KBM-7 (cell line): Measurements from ENCODE around the gene ITGA7.
A peak's percentile ranks its signal among the peaks of the same experiment; 100 is the strongest.

ENCODE experiments used
- DNase-seq: peaks from one replicate; pipeline ENCODE4 v3.0.0-alpha.2; 2015
- in situ Hi-C: fragments of 300-500 bp; cut with MboI; formaldehyde crosslinking; loops from 2 replicates; pipeline ENCODE4 v1.14.3; 2020; ENCODE audit warnings: low sequenced_read_pairs, low pct_unique_long_range_greater_than_20kb, mixed read lengths

ITGA7 gene, protein sequence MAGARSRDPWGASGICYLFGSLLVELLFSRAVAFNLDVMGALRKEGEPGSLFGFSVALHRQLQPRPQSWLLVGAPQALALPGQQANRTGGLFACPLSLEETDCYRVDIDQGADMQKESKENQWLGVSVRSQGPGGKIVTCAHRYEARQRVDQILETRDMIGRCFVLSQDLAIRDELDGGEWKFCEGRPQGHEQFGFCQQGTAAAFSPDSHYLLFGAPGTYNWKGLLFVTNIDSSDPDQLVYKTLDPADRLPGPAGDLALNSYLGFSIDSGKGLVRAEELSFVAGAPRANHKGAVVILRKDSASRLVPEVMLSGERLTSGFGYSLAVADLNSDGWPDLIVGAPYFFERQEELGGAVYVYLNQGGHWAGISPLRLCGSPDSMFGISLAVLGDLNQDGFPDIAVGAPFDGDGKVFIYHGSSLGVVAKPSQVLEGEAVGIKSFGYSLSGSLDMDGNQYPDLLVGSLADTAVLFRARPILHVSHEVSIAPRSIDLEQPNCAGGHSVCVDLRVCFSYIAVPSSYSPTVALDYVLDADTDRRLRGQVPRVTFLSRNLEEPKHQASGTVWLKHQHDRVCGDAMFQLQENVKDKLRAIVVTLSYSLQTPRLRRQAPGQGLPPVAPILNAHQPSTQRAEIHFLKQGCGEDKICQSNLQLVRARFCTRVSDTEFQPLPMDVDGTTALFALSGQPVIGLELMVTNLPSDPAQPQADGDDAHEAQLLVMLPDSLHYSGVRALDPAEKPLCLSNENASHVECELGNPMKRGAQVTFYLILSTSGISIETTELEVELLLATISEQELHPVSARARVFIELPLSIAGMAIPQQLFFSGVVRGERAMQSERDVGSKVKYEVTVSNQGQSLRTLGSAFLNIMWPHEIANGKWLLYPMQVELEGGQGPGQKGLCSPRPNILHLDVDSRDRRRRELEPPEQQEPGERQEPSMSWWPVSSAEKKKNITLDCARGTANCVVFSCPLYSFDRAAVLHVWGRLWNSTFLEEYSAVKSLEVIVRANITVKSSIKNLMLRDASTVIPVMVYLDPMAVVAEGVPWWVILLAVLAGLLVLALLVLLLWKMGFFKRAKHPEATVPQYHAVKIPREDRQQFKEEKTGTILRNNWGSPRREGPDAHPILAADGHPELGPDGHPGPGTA

DNA sequence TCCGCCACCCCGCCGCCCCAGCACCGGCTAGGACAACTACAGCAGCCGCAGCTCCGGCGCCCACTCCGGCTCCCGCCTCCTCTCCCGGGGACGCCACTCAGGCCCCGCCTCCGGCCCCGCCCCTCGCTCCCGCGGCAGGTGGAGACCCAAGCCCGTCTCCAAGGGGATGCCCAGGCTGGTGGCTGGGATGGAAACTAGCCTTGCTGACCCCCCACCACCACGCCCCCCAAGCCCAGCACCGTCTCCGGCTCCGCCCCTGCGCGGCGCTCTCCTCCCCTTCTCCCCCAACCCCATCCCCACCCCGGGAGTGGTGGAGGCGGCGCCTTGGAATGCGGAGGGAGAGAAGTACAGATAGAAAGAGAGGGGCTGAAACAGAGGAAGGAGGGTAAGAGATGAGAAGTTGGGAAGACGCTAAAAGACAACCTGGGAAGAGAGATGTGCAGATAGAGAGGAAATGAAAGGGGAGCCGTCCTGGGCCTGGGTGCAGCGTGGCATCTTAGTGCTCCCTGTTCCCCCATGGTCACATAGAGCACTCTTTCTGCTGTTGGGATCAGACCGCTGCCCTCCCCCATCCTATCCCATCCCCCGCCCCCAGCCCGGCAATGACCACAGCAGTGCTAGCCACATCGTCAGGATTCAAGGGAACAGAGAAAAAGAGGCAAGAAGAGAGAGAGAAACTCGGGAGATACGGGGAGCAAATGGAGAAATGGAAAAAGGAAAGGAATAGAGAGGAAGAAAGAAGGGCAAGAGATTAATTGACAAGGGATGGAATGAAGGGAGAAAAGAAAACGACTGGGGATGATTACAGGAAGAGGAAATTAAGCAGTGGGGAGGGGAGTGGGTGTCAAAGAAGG is at the start of gene ITGA7:
ITGA7 (minus strand) TSS at position 64 of the 854 bp plus-strand sequence. CDS start 222 bp downstream, outside the sequence.
- in situ Hi-C loops, result no loop called here

DNA sequence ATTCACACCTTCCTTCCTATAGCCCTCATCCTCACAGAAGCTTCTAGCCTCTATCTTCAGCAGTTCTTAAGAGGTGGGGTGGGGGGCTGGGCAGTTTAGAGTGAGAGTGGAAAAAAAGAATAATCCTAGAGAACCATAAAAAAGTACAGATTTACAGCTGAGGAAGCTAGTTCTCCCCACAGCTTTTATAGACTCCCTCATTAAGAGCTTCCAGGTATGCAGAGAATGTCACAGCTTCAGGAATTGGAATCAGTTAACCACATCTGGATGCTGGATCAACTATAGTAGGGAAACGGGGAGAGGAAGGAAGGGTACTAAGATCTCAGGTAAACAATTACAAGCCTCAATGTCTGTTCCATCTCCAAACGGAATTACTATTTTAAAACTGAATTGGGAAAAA is 47.5 kb upstream of the ITGA7 start:
- in situ Hi-C loops, result no loop called here
- no peak for DNase-seq

More for the DNA sequence above, at the start of gene ITGA7:
- peak; percentile 34 for DNase-seq

DNA sequence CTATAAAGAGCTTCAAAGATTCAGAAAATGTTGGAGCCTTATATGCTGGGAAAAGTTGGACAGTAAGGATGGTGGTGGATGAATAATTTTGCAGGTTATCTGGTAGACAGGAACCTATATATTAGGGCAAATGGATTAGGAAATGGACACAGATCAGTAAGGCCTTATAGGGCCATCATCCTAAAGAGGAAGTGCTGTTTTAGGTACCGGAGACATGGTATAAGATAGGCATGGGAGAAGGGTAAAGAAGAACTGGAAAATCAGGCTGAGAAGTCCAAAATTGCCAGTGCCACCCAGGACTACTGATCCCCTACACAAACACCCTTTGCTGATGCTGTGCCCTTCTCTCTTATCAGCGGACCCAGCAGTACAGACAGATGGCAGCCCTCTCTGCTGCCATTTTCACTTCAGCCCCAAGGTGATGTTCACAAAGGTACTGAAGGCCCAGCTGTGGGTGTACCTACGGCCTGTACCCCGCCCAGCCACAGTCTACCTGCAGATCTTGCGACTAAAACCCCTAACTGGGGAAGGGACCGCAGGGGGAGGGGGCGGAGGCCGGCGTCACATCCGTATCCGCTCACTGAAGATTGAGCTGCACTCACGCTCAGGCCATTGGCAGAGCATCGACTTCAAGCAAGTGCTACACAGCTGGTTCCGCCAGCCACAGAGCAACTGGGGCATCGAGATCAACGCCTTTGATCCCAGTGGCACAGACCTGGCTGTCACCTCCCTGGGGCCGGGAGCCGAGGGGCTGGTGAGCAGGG is 40.7 kb upstream of the ITGA7 start:
- no peak for DNase-seq
- in situ Hi-C loops, result no loop called here

DNA sequence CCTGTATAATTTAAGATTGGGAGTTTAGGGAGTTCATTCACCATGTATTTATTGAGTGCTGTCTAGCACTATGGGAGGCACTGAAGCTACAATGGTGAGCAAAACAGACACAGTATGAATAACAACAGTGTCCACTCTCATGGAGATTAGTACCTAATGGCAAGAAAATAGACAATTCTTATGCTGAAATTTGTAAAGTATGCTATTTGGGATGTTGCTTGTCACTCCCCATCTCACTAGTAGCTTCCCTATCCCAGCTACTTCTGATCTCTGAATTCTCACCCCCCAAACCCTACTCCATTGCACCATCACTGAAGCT is 39.2 kb upstream of the ITGA7 start:
- in situ Hi-C loops, result no loop called here
- no peak for DNase-seq

DNA sequence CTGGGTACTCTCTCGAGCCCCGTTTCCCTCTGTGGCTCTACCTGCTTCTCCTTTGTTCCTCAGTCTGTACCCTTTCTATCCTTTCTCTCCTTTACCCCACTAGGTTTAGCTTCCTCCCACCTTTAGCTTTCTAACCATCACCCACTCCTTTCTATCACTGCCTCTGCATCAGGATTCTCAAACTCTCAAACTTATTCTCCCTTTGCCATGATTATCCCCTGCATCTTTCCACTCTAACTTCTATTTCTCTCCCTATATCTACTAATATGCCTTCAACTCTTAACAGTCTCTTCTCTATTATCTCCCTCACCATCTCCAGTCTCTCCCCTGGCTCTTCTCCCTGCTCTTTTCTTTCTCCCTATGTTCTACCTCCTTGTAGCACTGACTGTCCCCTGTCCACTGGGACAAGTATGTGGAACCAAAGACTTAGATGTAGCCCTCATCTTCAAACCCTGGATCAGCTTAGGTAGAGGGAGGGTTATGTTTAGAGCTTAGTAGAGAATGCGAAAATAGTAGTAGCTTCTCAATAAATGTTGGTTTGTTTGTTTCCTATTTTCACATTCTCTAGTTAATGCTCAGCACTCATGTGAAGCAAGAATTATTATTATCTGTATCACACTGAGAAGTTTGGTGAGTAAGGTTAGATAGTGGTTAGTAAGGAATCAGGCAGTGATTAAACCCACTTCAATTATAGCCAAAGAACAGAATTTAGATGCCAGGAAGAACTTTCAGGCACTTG is 38.6 kb upstream of the ITGA7 start:
- in situ Hi-C loops, result no loop called here
- DNase-seq, result no peak

DNA sequence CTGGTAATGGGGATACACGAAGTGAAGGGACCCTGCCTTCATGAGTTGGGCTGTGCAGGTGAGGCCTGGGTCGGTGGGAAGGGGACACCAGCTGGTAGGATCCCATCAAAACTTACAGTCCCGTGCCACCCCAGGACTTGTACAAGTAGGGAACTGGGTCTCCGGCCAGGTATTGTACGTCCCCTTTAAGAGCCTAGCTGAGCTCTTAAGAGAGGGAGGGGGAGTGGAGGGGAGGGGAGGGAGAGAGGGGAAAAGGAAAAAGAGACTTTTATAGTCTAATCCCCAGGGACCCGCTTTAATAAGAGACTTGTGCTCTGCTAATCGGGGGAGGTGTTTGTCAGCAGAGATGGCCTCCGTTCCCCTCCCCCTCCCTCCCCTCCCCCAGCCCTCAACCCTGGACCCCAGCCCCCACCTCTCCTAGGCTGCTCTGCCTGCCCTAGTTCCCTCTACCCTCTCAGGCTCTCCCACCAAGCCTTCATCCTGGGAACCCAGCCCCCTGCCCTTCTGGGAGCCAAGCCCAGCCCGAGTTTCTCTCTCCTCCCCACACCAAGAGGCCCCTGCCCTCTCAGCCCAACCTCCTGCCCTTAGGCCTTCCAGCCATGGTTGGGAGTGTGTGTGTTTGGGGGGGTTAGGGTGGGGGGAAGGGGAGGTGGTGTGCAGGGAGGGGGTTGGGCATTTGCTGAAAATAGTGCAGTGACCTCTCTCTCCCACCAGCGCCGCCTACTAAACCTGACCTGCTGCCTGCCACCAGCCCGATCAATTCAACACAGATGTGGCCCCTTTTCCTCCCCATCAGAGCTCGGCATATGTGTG is 37.9 kb upstream of the ITGA7 start:
- DNase-seq, result peak; percentile 36
- in situ Hi-C loops, result no loop called here

DNA sequence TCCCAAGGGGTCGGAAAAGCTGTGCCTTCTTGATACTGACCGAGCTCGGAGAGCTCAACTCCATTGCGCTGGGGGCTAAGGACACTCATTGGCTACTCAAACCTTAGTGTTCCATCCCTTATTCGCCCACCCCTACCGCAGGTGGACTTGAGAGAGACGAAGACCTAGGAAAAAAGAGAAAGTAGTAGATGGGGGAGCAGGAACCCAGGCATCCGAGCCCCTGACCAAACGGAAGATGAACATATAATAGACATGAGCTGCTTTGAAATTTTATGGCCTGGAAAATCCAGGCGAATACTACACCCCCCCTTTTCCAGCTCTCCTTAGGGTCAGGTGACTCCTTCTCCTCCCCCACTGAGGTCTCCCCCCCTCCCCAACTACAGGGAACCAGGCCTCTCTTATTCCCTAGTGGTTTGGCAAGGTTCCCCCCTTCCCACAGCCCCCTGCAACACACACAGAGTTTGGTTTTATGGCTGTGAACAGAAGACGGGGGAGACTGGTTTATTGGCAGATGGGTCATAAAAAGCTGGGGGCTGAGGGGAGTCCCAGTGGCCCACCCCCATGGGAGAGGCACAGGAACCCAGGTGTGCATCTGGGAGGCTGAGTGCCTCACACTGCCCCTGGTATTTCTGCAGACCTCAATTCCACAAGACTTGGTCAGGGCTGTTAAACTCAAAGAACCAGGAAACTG is 36.8 kb upstream of the ITGA7 start:
- peak; percentile 49 for DNase-seq
- in situ Hi-C loops, result no loop called here

DNA sequence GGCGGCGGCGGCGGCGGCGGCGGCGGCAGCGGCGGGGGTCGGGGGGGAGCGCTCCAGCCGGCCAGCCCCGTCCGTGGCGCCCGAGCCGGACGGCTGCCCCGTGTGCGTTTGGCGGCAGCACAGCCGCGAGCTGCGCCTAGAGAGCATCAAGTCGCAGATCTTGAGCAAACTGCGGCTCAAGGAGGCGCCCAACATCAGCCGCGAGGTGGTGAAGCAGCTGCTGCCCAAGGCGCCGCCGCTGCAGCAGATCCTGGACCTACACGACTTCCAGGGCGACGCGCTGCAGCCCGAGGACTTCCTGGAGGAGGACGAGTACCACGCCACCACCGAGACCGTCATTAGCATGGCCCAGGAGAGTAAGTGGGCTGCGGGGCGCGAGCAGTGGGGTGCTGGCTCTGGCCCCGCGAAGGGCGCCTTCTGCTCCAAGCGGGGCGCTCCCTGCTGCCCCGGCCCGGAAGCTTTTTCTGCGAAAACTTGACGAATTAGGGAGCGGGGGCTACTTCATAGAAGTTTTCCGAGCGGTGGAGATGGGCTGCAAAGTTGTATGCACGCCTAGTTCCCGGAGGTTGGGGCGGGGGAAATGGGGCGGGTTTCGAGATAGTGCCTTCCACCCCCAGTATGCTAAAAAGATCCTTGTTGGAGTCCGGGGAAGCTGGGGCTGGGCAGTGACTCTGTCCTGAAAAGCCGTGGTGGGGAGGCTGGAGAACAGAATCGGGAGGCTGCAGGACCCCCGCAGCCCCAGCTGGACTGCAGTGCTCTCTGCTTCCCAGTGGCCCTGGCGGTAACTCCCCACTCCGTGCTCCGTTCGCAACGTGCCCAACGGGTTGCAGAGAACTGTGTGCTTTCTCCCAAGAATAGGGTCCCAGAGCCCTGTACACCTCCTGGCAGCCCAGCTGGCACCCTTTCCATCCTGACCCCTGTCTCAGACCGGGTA is 36.0 kb upstream of the ITGA7 start:
- DNase-seq, result peak; percentile 56
- in situ Hi-C loops, result no loop called here

DNA sequence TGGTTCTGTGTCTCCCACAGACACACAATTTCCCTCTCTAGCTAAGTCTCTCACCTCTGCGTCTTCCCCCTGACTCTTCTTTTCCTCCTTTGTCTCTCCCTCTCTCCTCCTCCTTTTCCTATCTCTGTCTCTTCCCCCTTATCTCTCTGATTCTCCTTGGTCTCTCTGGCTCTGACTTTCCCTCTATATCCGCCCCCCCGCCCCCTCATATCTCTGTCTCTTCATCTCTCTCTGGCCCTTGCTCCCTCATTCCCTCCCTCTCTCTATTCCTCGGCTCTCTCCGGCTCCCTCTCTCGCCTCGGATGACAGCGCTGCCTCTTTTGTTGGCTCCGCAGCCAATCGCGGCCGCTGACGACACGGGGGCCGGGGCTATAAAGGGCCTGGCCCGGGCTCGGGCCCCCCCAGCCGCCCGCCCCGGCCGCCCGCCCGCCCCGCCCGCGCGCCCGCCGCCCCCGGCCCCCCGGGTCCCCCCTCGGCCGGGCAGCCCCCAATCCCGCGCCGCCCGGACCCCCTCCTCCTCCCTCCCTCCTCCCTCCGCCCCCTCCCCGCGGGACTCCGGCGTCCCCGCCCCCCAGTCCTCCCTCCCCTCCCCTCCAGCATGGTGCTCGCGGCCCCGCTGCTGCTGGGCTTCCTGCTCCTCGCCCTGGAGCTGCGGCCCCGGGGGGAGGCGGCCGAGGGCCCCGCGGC is 35.2 kb upstream of the ITGA7 start, which contains the start of gene GDF11:
GDF11 (plus strand) TSS at position 404 of the 687 bp plus-strand sequence; CDS start at position 599, 195 bp downstream.
- in situ Hi-C loops, result no loop called here
- peak; percentile 69 for DNase-seq

DNA sequence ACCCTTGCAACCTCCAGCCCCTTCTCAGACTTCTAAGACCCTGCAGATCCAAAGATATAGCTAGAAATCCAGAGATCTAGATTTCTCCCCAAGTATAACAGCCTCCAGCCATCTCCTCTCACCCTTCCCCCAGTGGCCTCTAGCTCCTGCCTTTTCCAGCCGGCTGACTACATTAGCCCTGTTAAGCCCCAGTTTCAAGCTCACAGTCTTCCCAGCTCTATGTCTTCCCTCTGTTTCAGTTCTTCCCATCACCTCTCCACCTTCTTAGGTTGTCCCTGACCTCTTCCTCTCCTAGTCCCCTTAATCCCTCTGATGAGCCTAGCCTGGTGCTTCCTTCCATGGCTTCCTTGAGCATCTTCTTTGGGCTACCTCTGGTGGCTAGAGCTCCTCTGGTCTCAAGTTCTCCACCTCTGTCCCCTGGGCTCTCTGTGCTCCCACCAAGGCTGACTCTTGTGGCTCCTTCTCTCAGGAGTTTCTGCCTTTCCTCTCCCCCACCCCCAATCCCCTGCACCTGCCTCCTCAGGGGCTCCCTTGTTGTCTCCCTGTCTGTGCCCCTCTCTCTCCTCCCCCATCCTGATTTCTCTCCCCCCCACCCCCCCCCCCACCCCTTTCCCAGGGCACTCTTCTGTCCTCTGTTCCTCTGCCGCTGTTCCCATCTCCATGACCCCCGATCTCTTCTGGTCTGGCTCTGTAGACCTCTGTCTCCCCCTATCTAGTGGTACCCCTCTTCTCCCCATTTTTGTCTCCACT is 34.4 kb upstream of the ITGA7 start:
- DNase-seq, result no peak
- in situ Hi-C loops, result no loop called here

DNA sequence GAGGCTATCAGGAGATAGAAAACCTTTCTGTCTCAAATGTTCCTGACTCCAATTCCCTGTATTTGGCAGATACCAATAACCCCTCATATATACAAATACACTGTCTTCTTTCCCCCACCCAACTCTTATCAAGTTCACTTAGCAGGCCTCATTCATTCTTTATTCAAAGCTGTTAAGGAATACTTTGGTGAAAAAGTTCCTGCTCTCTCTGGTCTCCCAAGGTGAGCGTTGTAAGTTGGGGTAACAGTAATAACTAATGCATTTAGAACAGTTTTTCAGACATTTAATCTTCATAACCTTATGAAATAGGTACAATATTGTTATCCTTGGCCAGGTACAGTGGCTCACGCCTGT is 31.3 kb upstream of the ITGA7 start:
- DNase-seq, result no peak
- in situ Hi-C loops, result no loop called here

DNA sequence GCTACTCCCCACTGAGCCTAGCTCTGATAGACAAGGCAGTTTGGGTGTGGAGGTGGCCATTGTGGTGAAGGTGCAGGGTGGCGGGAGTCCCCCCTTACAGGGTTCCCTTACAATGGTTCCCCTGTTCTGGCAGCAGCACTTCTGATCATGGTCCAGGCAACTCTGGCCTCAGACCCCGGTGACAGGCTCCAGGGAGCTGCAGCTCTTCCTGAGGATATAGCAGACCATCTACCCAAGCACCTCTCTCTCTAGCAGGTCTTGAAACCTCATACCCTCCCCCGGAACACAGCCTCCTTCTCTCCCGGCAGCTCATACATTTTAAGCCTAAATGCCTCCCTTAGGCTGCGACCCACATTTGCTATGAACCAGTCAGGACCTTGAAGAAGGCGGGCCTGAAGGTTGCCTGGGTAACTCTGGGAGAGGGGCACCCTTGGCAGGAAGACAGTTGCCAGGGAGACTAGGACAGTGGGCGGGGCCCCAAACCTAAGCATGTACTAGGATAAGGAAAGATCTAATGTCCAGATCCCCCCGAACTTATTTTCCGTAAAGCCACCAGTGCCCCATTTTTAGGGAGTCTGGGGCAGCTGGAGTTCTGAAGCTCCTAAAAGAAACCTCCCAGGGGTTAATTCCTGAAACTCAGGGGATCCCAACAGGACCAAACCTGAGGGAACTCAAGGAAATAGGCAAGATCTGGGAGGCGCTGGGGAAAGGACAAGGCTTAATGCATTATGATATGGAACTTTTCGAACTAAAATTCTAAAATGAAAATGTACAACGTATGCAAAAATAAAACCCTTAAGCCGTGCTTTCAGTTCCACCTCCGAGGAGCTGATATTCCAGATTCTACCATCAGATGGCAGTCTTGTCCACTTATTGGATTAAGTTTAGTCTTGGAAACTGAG is 30.7 kb upstream of the ITGA7 start:
- in situ Hi-C loops, result no loop called here
- peak; percentile 89 for DNase-seq

DNA sequence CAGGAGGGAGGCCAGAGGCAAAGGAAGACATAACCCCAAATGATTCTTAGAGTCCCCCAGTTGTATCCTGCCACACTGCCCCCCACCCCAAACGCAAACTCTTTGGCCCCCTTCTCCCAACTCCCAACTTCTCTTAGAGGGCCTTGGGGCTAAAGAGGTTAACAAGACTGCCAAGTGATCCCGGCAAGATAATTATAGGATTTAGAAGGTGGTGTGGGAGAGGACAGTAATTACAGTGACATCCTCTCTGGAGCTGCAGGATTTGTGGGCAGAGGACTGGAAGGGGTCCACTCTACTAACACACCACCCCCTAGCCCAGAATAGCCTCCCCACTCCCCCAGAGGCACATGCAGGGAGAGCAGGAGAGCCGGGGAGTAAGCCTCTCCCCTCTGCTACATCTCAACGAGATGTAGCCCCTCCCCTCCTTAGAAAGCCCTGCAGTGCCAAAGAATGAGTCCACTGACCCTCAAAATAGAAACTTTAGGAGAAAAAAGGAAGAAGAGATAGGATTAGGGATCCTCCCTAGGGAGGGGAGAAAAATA is 29.9 kb upstream of the ITGA7 start:
- in situ Hi-C loops, result no loop called here
- DNase-seq, result no peak
